ENCODE measurements around the gene DNASE1L1. TPM values are rescaled to one million over a fixed set of nuclear protein-coding genes. Genes with fewer than 3 reads are reported as not detected.

The DNASE1L1 gene
- polyA plus RNA-seq, 3 donors from 2014 or later: 14.1 to 21.1 (median 17.8) TPM

DNA sequence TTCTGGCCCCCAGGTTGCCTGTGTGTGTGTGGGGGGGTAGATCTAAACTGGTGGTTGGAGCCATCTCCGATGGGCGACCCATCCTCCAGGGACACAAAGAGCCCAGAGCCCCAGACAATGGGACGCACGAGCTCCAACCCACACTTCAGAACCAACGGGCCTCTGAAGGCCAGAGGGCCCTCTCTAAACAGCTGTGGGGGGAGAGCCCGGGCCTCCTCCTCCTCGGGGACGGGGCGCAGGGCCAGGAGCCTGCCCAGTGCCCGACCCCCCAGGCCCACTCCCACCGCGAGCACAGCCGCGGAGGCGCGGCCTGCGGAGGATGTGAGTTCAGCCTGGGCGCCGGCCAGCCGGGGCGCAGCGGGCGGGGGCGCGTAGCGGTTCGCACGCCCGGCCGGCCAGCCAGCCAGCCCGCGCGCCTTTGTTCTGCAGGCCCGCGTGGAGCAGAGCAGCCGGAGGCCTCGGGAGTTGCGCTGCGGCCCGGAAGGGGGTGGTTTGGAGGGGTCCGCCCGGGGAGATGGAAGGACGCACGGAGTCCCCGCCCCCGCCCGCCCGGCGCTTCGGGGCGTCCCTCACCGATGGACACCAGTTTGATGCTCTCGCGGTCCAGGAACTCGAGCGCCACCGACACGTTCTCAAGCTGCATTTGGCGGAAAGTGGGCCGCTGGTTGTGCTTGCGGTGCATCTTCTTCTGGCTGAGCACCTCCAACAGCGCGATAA lies 38.6 kb downstream of the DNASE1L1 start:
- peaks cover 45 to 48% (median 47%) of the 10 kb centered on the region in 3 donors for H3K27me3 Mint-ChIP-seq (ENCODE audit: low read depth in 3 of 3)
- peaks cover 0 to 5% (median 0%) of the 10 kb centered on the region in 6 donors for H3K9me3 Mint-ChIP-seq
- H3K27ac Mint-ChIP-seq: peak overlapping the region; percentile 95 to 99 (median 98)
- peaks cover 0 to 12% (median 5%) of the 10 kb centered on the region in 3 donors for H3K36me3 Mint-ChIP-seq
- peaks cover 43 to 58% of the 10 kb centered on the region in 2 donors for H3K4me1 Mint-ChIP-seq
- no peak for DNase-seq
- peak overlapping the region; percentile 93 to 96 (median 94) for H3K4me3 Mint-ChIP-seq

- Mint-ChIP-seq H3K27me3 (ENCODE audit: low read depth in 3 of 3) (peaks cover 46 to 55% (median 49%) of the 10 kb centered on the region in 3 donors), H3K9me3 (peaks cover 0 to 6% (median 0%) of the 10 kb centered on the region in 6 donors), H3K4me3 (peak overlapping the region; percentile 93 to 96 (median 94)), H3K4me1 (peaks cover 43 to 57% of the 10 kb centered on the region in 2 donors), H3K36me3 (peaks cover 0 to 14% (median 5%) of the 10 kb centered on the region in 3 donors), H3K27ac (peak overlapping the region; percentile 95 to 99 (median 98))
- DNase-seq: peak; percentile 82 to 84 (median 84)
Measured at GRCh38 chrX:154369449-154370299, 39.4 kb downstream of the DNASE1L1 start.

- Mint-ChIP-seq H3K36me3 (peaks cover 0 to 18% (median 5%) of the 10 kb centered on the region in 3 donors), H3K4me1 (peaks cover 43 to 58% of the 10 kb centered on the region in 2 donors), H3K4me3 (peak overlapping the region; percentile 87 to 96 (median 94)), H3K9me3 (peaks cover 0 to 6% (median 0%) of the 10 kb centered on the region in 6 donors), H3K27me3 (ENCODE audit: low read depth in 3 of 3) (peaks cover 52 to 62% (median 57%) of the 10 kb centered on the region in 3 donors), H3K27ac (peak overlapping the region; percentile 92 to 99 (median 97))
- DNase-seq: peak; percentile 99
Measured at GRCh38 chrX:154368630-154369448, 40.2 kb downstream of the DNASE1L1 start.

DNA sequence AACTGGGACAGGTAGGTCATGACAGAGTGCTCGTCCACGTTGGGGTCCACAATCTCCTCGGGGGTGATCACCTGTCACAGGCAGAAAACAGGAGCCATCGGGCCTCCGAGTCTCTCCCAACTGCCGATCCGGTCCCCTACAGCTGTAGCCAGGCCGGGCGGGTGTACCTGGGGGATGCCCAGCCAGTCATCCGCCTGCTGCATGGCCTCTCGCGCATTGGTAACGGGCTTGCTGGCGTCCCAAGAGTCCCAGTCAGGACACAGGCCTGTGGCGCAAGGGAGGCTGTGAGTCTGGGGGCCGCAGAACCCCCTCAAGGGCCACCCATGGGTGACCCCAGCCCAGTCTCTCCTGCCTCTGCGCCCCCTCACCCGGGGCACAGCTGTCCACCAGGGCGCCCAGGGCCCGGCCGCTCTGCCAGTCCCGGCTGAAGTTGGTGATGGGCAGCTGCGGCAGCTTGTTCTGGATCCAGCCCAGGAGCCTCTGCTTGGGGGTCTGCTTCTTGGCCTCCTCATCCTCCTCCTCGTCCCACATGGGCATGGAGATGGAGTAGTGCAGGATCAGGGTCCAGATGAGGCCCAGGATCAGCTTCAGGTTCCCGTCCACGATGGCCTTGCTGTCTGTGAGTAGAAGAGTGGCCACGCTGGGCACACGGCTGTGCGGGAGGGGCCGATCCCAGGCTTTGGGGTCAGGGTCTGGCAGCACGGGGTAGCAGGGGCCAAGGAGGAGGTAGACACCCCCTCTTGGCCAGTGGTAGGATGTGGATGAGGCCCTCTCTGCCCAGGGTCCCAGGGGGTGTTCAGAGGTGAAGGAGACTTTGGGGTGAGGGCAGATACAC lies 41.4 kb downstream of the DNASE1L1 start:
- Mint-ChIP-seq H3K27ac (peak overlapping the region; percentile 92 to 99 (median 97)), H3K4me3 (peak overlapping the region; percentile 87 to 96 (median 94)), H3K4me1 (peaks cover 33 to 52% of the 10 kb centered on the region in 2 donors), H3K27me3 (ENCODE audit: low read depth in 3 of 3) (peaks cover 56 to 62% (median 60%) of the 10 kb centered on the region in 3 donors), H3K9me3 (peaks cover 0 to 4% (median 0%) of the 10 kb centered on the region in 6 donors), H3K36me3 (peaks cover 0 to 23% (median 5%) of the 10 kb centered on the region in 3 donors)
- DNase-seq: no peak

DNA sequence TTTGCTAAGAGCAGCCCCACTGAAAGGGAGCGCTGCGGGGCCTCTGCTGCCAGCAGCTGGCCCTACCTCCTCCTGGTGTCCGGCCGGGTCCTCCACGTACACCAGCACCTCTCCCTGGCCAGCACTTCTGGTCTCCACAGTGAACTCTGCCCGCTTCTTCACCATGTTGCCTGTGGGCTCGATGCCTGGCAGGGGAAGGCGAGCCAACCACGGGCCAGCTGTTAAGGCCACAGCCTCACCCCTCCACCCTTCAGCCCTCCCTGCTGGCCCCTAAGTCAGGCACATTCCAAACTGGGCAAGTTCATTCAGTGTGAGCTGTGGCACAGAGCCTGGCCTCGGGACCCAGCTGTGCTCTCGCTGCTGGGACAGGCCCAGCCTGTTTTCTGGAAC lies 42.4 kb downstream of the DNASE1L1 start:
- Mint-ChIP-seq H3K36me3 (peaks cover 0 to 24% (median 5%) of the 10 kb centered on the region in 3 donors), H3K27me3 (ENCODE audit: low read depth in 3 of 3) (peaks cover 58 to 60% (median 58%) of the 10 kb centered on the region in 3 donors), H3K4me1 (peaks cover 27 to 48% of the 10 kb centered on the region in 2 donors), H3K9me3 (peaks cover 0 to 4% (median 0%) of the 10 kb centered on the region in 6 donors), H3K4me3 (peak overlapping the region; percentile 27 to 73 (median 54)), H3K27ac (peak overlapping the region; percentile 82 to 93 (median 88))
- DNase-seq: peak in 1 of 3 donors; percentile 51

- Mint-ChIP-seq H3K36me3 (peaks cover 0 to 27% (median 5%) of the 10 kb centered on the region in 3 donors), H3K27ac (peak overlapping the region; percentile 82 to 93 (median 88)), H3K4me1 (peaks cover 33 to 54% of the 10 kb centered on the region in 2 donors), H3K9me3 (peaks cover 0 to 4% (median 0%) of the 10 kb centered on the region in 6 donors), H3K27me3 (ENCODE audit: low read depth in 3 of 3) (peaks cover 63 to 64% (median 63%) of the 10 kb centered on the region in 3 donors), H3K4me3 (peak overlapping the region in 3 of 5 donors; percentile 54 to 73 (median 71))
- no peak for DNase-seq
Measured at GRCh38 chrX:154365997-154366665, 42.9 kb downstream of the DNASE1L1 start.

DNA sequence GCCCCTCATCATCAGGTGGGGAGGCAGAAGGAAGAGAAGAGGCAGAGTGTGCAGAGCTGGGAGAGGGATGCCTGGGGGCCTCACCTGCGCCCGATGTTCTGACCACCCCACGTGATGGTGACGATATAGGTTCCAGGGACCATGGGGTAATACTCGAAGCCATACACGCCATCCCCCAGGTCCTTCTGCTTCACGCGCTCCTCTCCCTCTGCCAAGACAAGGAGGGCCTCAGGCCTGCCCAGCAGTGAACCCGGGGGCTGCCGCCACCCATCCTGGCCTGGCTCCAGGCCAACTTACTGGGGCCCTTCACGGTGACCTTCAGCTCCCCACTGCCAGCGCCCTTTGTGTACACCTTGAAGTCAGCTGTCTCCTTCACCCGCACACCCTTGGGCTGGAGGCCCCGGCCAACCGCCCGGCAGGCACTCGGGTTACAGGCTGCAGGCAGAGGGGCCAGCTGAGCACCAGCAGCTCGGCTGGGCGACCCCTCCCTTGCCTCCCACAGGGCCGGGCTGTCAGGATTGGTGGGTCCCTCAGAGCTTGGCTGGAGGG lies 43.9 kb downstream of the DNASE1L1 start:
- Mint-ChIP-seq H3K4me1 (peaks cover 36 to 58% of the 10 kb centered on the region in 2 donors), H3K9me3 (peaks cover 0 to 4% (median 0%) of the 10 kb centered on the region in 6 donors), H3K27me3 (ENCODE audit: low read depth in 3 of 3) (peaks cover 62 to 68% (median 67%) of the 10 kb centered on the region in 3 donors), H3K4me3 (peak overlapping the region; percentile 15 to 56 (median 21)), H3K36me3 (peaks cover 0 to 29% (median 8%) of the 10 kb centered on the region in 3 donors), H3K27ac (peak overlapping the region; percentile 70 to 91 (median 84))
- DNase-seq: no peak

- H3K27ac Mint-ChIP-seq: peak overlapping the region in 5 of 6 donors; percentile 59 to 91 (median 82)
- H3K36me3 Mint-ChIP-seq: peaks cover 0 to 24% (median 4%) of the 10 kb centered on the region in 3 donors
- peaks cover 32 to 54% of the 10 kb centered on the region in 2 donors for H3K4me1 Mint-ChIP-seq
- peak overlapping the region in 2 of 5 donors; percentile 18 to 50 for H3K4me3 Mint-ChIP-seq
- DNase-seq: no peak
- peaks cover 0 to 4% (median 0%) of the 10 kb centered on the region in 6 donors for H3K9me3 Mint-ChIP-seq
- peaks cover 58 to 64% (median 60%) of the 10 kb centered on the region in 3 donors for H3K27me3 Mint-ChIP-seq (ENCODE audit: low read depth in 3 of 3)
Measured at GRCh38 chrX:154363706-154364439, 45.2 kb downstream of the DNASE1L1 start.

- peaks cover 34 to 53% of the 10 kb centered on the region in 2 donors for H3K4me1 Mint-ChIP-seq
- no peak overlapping the region for H3K4me3 Mint-ChIP-seq
- peaks cover 0 to 3% (median 0%) of the 10 kb centered on the region in 6 donors for H3K9me3 Mint-ChIP-seq
- DNase-seq: no peak
- peak overlapping the region; percentile 62 to 96 (median 86) for H3K27ac Mint-ChIP-seq
- peaks cover 3 to 34% (median 4%) of the 10 kb centered on the region in 3 donors for H3K36me3 Mint-ChIP-seq
- peaks cover 56 to 66% (median 62%) of the 10 kb centered on the region in 3 donors for H3K27me3 Mint-ChIP-seq (ENCODE audit: low read depth in 3 of 3)
Measured at GRCh38 chrX:154362085-154362742, 46.8 kb downstream of the DNASE1L1 start.

DNA sequence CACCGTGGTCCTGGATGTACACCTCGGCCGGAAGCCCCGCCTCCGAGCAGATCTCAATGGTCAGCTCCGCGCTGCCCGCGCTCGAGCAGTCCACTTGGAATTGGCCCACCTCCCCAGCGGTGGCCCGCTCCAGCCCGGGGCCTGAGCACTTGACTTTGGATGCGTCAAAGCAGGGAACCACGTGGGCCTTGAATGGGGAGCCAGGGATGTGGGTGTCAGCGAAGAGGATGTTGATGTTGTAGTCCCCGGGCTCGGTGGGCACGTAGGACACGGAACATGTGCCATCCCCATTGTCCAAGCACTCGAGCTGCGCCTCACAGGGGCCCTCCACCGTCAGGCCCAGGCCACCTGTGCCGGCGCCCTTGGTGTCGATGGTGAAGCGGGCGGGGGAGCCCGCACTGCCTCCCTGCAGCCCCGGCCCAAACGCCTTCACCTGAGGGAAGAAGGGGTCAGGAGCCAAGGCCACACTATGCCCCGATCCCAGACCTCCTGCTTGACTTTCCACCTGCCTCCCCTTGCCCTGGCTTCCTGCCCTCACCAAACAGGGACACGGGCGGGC lies 48.8 kb downstream of the DNASE1L1 start:
- H3K36me3 Mint-ChIP-seq: peaks cover 3 to 27% (median 4%) of the 10 kb centered on the region in 3 donors
- peak overlapping the region; percentile 68 to 96 (median 84) for H3K27ac Mint-ChIP-seq
- peak overlapping the region in 1 of 5 donors; percentile 29 for H3K4me3 Mint-ChIP-seq

More for the DNA sequence above, 48.8 kb downstream of the DNASE1L1 start:
- Mint-ChIP-seq H3K9me3 (no peaks in the 10 kb centered on the region), H3K27me3 (ENCODE audit: low read depth in 3 of 3) (peaks cover 52 to 66% (median 57%) of the 10 kb centered on the region in 3 donors), H3K4me1 (peaks cover 34 to 55% of the 10 kb centered on the region in 2 donors)
- DNase-seq: no peak
